Psoas muscle (tissue), 8 donors: ENCODE data around the gene PRKRA. TPM values are rescaled to one million over a fixed set of nuclear protein-coding genes. Genes with fewer than 3 reads are reported as not detected.

ENCODE experiments used
- ATAC-seq, 4 donors: fragments of 200-7000 bp; cut with Tn5 transposase; one replicate each; pipeline ENCODE4 v1.9.1; 2020; ENCODE audit warnings: moderate library complexity in 3 of 4, mild to moderate bottlenecking in 2 of 4
- DNase-seq, 2 donors: peaks; one replicate each; pipeline ENCODE4 v3.0.0-alpha.2; 2020
- H3K27ac ChIP-seq: fragments of 200-600 bp; one replicate; pipeline ENCODE4 v1.8.0; 2022
- H3K27me3 ChIP-seq, 3 donors: fragments of 200-600 bp in 1 of 3; one replicate each; pipeline versions ENCODE4 v1.6.1 to v1.8.0; 2013 to 2022; ENCODE audit warnings: low read length in 2 of 3, mild to moderate bottlenecking in 2 of 3, moderate library complexity in 1 of 3; ENCODE audit not compliant: insufficient read depth in 3 of 3
- H3K36me3 ChIP-seq, 2 donors: fragments of 200-600 bp in 1 of 2; one replicate each; pipeline versions ENCODE4 v1.6.1 to v1.8.0; 2013 to 2022; ENCODE audit warnings: low read depth in 1 of 2, mild to moderate bottlenecking in 1 of 2, moderate library complexity in 1 of 2; ENCODE audit not compliant: insufficient read depth in 1 of 2
- H3K4me1 ChIP-seq: fragments of 200-600 bp; one replicate; pipeline ENCODE4 v1.8.0; 2022
- H3K4me3 ChIP-seq: fragments of 200-600 bp; one replicate; pipeline ENCODE4 v1.8.0; 2022; ENCODE audit warnings: mild to moderate bottlenecking
- H3K9me3 ChIP-seq: fragments of 200-600 bp; one replicate; pipeline ENCODE4 v1.8.0; 2022
- WGBS, 3 donors: extraction: QIAGEN DNeasy Blood & Tissue Kit; methylation state at CpG; one replicate each; pipeline versions ENCODE4 v1.1.6 to v1.1.7; 2013; 5-methylcytosine and 5-hydroxymethylcytosine counted together
- intact Hi-C, 2 donors: fragments of 100-400 bp; cut with DNase I; formaldehyde crosslinking; loops; one replicate each; pipeline versions ENCODE4 v1.11.0 to v1.14.2; 2022
- polyA plus RNA-seq, 3 donors: library from polyadenylated mRNA; stranded (reverse); fragments of 200-250 nt; gene quantifications; one replicate each; pipeline ENCODE4 v1.2.3, GENCODE V29; 2013
- total RNA-seq, 4 donors: library from RNA; stranded (reverse); fragmentation: NEBNext Ultra II Directional in 2 of 4; extraction: Animal tissue kit (Norgen Biotek cat#: 25700) in 2 of 4; gene quantifications; one replicate each; pipeline versions ENCODE4 v1.2.1 to v1.2.4, GENCODE V29; 2021 to 2023
- TF ChIP-seq, protein P1 (sequence below): fragments of 200-600 bp; IDR thresholded peaks from one replicate; pipeline ENCODE4 v1.8.0; 2022; ENCODE audit warnings: antibody characterized with exemption
- donor health status: healthy with polysubstance abuse.
- donor health status: DM: no; HTN: no; CAD: no; lungs with moderate emphysema.
- donor health status: Bipolar disorder and iron deficiency.
- donor health status: healthy.
- donor health status: DM: yes; HTN: yes; CAD: no.
- donor health status: DM: no; HTN: no; CAD: no.
- donor health status: DM: no; HTN: no; CAD: no.
- donor health status: DM: yes; HTN: yes; CAD: no.

PRKRA gene
- total and polyA plus RNA-seq, 7 donors: 53.1 to 106 (median 84.1) TPM

DNA sequence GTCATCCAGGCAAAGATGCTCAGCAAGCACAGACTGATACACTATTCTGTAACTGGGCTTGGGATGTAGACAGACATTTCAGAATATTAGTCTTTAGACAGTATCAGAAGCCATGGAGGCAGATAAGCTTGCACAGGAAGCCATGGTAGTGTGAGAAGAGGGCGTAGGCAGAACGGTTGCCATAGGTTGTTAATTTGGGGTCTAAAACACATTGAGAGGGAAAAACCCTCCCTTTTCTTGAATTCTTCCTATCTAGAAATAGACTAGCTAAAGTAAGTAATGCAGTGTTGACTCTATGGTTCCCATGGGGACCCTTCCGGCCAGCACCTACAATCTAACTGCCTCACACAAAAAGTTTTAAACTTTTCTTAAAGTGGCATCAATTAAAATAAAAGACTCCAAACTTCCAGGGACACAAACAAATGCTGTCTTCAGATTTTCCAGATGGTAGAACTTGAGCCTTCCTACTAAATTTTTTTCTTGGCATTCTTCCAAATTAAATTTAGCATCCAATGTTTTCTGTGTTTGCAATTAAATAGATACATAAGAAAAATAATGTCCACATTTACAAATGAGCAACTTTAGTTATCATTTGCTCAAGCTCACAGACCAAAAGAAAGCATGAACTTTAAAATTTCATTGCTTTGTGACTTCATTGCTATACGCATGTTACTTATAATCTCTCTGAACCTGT is 1.9 kb downstream of the PRKRA start:
- H3K27ac ChIP-seq: peak overlapping the region; percentile 100
- H3K4me1 ChIP-seq: peaks cover 35% of the 10 kb centered on the region
- 70 to 77% (median 73%) methylated on average over 4 of the region's 4 CpGs for WGBS, 3 donors
- DNase-seq (no peak), ATAC-seq (no peak)
- TF ChIP-seq, protein P1, sequence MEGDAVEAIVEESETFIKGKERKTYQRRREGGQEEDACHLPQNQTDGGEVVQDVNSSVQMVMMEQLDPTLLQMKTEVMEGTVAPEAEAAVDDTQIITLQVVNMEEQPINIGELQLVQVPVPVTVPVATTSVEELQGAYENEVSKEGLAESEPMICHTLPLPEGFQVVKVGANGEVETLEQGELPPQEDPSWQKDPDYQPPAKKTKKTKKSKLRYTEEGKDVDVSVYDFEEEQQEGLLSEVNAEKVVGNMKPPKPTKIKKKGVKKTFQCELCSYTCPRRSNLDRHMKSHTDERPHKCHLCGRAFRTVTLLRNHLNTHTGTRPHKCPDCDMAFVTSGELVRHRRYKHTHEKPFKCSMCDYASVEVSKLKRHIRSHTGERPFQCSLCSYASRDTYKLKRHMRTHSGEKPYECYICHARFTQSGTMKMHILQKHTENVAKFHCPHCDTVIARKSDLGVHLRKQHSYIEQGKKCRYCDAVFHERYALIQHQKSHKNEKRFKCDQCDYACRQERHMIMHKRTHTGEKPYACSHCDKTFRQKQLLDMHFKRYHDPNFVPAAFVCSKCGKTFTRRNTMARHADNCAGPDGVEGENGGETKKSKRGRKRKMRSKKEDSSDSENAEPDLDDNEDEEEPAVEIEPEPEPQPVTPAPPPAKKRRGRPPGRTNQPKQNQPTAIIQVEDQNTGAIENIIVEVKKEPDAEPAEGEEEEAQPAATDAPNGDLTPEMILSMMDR: no peak
- H3K4me3 ChIP-seq: peak overlapping the region; percentile 97
- H3K27me3 ChIP-seq: peaks cover 0 to 2% (median 0%) of the 10 kb centered on the region in 3 donors
- intact Hi-C loops: no loop called here
- H3K9me3 ChIP-seq: no peaks in the 10 kb centered on the region
- H3K36me3 ChIP-seq: peaks cover 4 to 51% of the 10 kb centered on the region in 2 donors

DNA sequence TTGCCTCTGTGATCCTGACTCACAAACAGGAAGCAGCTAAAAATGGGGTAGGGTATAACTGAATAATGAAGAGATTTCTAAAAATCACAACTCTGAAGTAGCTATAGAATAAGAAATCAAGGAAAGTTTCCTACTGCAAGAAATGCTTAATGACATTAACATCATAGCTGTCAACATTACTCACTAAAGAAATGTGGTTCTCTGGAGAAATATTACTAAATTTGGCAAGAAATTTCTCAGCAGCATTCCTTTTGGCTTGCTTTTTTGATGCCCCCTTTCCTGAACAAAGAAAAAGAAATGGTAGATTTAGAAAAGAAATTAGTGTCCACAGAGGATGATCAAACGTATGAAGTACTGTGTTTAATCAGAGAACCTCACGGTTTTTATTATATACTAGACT is 9.5 kb downstream of the PRKRA start:
- Histone ChIP-seq H3K27ac (no peak overlapping the region), H3K27me3 (no peaks in the 10 kb centered on the region), H3K4me1 (no peaks in the 10 kb centered on the region), H3K36me3 (peaks cover 9 to 100% of the 10 kb centered on the region in 2 donors), H3K4me3 (no peak overlapping the region), H3K9me3 (no peaks in the 10 kb centered on the region)
- ATAC-seq (no peak), DNase-seq (no peak)
- TF ChIP-seq, protein P1: no peak
- intact Hi-C loops: no loop called here
- WGBS, 3 donors: 88 to 92% (median 90%) methylated on average over 2 of the region's 2 CpGs

DNA sequence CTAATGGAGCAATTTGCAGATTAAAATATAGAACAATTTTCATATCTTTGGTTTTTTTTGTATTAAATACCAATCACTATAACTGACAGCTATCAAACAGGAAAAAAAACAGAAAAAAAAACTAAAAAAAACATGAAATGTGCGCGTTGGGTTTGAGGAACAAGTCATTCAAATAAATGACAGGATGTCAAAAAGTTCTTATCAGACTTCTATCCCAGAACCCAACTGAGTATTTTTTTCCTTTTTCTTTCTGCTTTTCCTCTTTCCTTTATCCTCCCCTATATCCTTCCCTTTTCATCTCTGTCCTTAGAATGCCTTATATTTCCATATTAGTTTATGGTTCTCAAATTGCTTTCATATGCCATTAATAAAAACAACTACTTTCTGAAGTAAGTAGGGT is 14.3 kb downstream of the PRKRA start:
- Histone ChIP-seq H3K36me3 (peaks cover 24 to 100% of the 10 kb centered on the region in 2 donors), H3K4me3 (no peak overlapping the region), H3K27me3 (no peaks in the 10 kb centered on the region), H3K4me1 (no peaks in the 10 kb centered on the region), H3K9me3 (no peaks in the 10 kb centered on the region), H3K27ac (no peak overlapping the region)
- DNase-seq (no peak), ATAC-seq (no peak)
- WGBS, 3 donors: 82 to 94% (median 90%) methylated on average over 2 of the region's 2 CpGs
- intact Hi-C loops: no loop called here
- TF ChIP-seq, protein P1: no peak

DNA sequence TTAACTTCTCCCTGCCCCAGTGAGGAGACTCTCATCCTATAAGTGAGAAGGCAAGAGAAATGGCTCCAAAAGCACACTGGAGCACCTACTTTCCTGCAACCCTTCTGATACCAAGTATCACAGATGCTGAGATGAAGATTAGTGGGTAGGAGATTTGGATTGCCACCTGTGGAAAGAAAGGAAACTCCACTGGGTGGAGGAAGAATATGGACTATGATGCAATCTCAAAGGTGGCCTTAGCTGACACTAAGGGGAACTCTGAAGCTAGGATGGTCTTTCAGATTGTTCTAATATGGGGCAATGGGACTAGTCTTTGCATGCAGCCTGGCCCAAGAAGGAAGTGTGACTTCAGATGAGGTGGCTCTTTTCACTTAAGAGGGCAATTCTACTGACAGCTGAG is 21.6 kb downstream of the PRKRA start:
- ATAC-seq: peak in 2 of 4 donors; percentile 6 to 9
- no peaks in the 10 kb centered on the region for H3K9me3 ChIP-seq
- no peaks in the 10 kb centered on the region for H3K27me3 ChIP-seq
- TF ChIP-seq, protein P1: no peak
- no peak overlapping the region for H3K4me3 ChIP-seq
- H3K27ac ChIP-seq: no peak overlapping the region
- H3K4me1 ChIP-seq: no peaks in the 10 kb centered on the region
- peaks cover 12 to 74% of the 10 kb centered on the region in 2 donors for H3K36me3 ChIP-seq
- intact Hi-C loops: no loop called here
- DNase-seq: no peak

DNA sequence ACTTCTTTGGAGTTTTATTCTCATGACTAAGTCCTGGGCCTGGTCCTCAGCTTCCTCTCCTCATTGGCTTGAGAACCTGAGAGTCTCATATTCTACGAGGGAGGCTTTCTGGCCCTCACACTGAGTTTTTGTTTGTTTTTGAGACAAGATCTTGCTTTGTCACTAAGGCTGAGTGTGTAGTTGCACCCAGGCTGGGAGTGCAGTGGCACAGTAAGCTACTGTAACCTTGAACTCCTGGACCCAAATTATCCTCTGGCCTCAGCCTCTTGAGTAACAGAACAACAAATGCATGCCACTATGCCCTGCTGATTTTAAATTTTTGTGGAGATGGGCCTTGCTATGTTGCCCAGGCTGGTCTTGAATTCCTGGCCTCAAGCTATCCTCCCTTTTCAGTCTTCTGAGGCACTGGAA is 22.6 kb downstream of the PRKRA start:
- ATAC-seq (no peak), DNase-seq (no peak)
- WGBS, 3 donors: 78 to 95% (median 86%) methylated on average over 1 of the region's 1 CpG
- TF ChIP-seq, protein P1: no peak
- Histone ChIP-seq H3K36me3 (peaks cover 12 to 65% of the 10 kb centered on the region in 2 donors), H3K27me3 (no peaks in the 10 kb centered on the region), H3K9me3 (no peaks in the 10 kb centered on the region), H3K4me3 (no peak overlapping the region), H3K4me1 (no peaks in the 10 kb centered on the region), H3K27ac (no peak overlapping the region)
- intact Hi-C loops: no loop called here
